ENCODE measurements around the gene FN1.

Gene FN1

DNA sequence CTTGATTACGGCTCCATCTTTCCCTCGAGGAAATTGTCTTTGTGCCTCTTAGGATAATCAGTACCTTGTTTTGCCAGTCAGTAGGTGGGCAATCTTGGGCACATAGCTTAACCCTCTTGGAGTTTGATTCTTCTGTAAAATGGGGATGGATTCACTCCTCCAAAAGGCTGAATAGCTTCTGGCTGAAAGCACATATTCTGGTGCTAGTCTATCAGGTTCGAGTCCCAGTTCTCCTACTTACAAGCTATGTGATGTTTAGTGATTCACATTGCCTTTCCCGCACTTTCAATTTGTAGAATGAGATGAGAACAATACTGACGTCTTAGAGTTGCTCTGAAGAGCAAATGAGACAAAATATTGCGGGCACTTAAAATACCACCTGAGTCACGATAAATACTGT lies 80.1 kb downstream of the FN1 start:
- no peak overlapping the region for H3K27ac ChIP-seq (ENCODE audit: extremely low read depth, low read depth, low read length)
- H3K4me1 ChIP-seq (ENCODE audit: control insufficient read depth, insufficient read depth, low read length) = no peaks in the 10 kb centered on the region
- ChIA-PET CTCF (no interaction called here), POLR2A (no interaction called here)
- TF ChIP-seq ZNF571 (tag by site-specific recombination; IDR thresholded peaks at IDR 0.05) (no peak), GLIS2 (tag by site-specific recombination; IDR thresholded peaks at IDR 0.05) (no peak), ZNF837 (tag by site-specific recombination; IDR thresholded peaks at IDR 0.05) (no peak), ZNF211 (tag by site-specific recombination; IDR thresholded peaks at IDR 0.05; ENCODE audit: low read depth) (no peak), ZNF549 (tag by site-specific recombination; IDR thresholded peaks at IDR 0.05) (no peak), ZNF24 (tag by site-specific recombination; IDR thresholded peaks at IDR 0.05) (no peak), ZNF362 (tag by site-specific recombination; IDR thresholded peaks at IDR 0.05) (no peak), ZNF112 (tag by site-specific recombination; IDR thresholded peaks at IDR 0.05) (no peak), ZFP37 (tag by site-specific recombination; IDR thresholded peaks at IDR 0.05) (no peak), ZNF555 (tag by site-specific recombination; conservative IDR thresholded peaks at IDR 0.05) (no peak), ZNF133 (tag by site-specific recombination; IDR thresholded peaks at IDR 0.05) (no peak), SETDB1 (IDR thresholded peaks at IDR 0.05; ENCODE audit: insufficient read length, low read length) (no peak), ZNF610 (tag by site-specific recombination; IDR thresholded peaks at IDR 0.05; ENCODE audit: borderline replicate concordance) (no peak), ZNF416 (tag by site-specific recombination; IDR thresholded peaks at IDR 0.05) (no peak)
- no peak overlapping the region for H3K4me3 ChIP-seq (ENCODE audit: low read depth, low read length)
- peaks cover 15 to 41% of the 10 kb centered on the region in 2 experiments for H3K36me3 ChIP-seq (ENCODE audit: control insufficient read depth in 2 of 2, insufficient read depth in 1 of 2, low read length in 2 of 2)
- H3K9me3 ChIP-seq (ENCODE audit: control insufficient read depth, insufficient read depth, low read depth, low read length) = no peaks in the 10 kb centered on the region

DNA sequence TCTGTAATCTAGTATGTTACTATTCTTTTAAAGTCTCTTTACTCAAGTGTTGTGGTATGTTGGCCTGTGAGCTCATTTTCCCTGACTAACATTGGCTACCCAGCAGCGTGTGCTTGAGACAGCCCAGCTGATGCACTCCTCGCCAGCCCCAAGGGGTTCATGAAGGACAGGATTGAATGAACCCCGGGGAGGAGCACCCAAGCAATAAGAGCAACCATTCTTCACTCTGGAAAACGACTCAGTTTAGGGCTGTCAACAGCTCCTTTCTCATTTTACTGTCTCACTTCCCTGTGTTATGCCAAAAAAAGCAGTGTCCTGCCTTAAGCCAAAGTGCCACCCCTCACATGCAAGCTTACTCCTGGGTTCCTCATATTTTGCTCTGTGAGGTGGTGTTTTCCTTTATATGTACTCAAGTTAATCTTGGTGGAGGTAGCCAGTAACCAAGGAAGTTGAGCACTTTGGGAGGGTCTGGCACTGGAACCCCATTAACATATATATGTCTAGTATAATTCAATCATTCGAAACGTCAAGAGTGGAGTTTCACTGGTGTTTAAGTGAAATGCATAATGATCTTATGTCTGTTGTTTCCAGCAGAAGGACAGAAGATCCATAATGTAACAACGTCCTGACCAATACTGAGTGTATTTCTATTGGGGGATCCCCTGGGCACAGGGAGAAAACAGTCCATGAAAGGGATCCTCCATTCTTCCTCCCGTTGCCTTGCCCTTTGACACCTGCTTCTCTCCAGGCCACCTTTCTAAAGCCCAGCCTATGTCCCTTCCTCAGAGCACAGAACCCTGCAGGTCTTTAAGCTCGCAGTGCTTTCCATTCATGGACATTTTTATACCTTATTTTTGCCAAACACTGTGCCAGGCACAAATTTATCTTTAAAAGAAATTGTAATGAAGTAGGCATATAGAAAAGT lies 80.8 kb downstream of the FN1 start:
- H3K4me1 ChIP-seq (ENCODE audit: control insufficient read depth, insufficient read depth, low read length) = no peaks in the 10 kb centered on the region
- peaks cover 9 to 41% of the 10 kb centered on the region in 2 experiments; a peak in 2 of 3 replicates for H3K36me3 ChIP-seq (ENCODE audit: control insufficient read depth in 2 of 2, insufficient read depth in 1 of 2, low read length in 2 of 2)
- ChIA-PET CTCF (interaction anchor here (0.6 kb wide), 1 partner anchor 18 kb away, joined by 3 read pairs; no protein-coding TSS in a partner anchor), POLR2A (no interaction called here)
- H3K27ac ChIP-seq (ENCODE audit: extremely low read depth, low read depth, low read length) = no peak overlapping the region
- TF ChIP-seq ZNF174 (tag by site-specific recombination; IDR thresholded peaks at IDR 0.05) (no peak), ZNF248 (tag by site-specific recombination; IDR thresholded peaks at IDR 0.05) (no peak), WT1 (tag by site-specific recombination; IDR thresholded peaks at IDR 0.05) (no peak), ZNF660 (tag by site-specific recombination; IDR thresholded peaks at IDR 0.05) (no peak), ZNF555 (tag by site-specific recombination; conservative IDR thresholded peaks at IDR 0.05) (no peak)
- H3K9me3 ChIP-seq (ENCODE audit: control insufficient read depth, insufficient read depth, low read depth, low read length) = no peaks in the 10 kb centered on the region
- no peak overlapping the region for H3K4me3 ChIP-seq (ENCODE audit: low read depth, low read length)

DNA sequence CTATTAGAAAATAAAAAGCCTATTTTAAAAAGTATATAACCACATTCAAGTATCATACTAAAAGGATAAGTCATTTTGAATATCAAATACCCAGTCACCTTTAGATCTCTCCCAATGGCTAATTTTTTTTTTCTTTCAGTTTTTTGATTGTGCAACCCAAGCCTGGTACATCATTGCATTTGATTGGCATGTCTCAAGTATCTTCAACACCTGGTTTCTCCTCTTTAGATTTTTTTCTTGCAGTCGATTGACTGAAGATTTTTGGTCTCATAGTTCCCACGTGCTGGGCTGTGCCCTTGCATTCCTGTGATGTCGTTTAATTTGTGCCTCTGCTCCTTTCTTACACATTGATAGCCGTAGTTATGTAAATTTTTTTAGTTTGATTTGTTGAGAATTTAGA lies 83.3 kb downstream of the FN1 start:
- no peak overlapping the region for H3K27ac ChIP-seq (ENCODE audit: extremely low read depth, low read depth, low read length)
- H3K4me3 ChIP-seq (ENCODE audit: low read depth, low read length) = no peak overlapping the region
- ChIA-PET CTCF (no interaction called here), POLR2A (no interaction called here)
- peaks cover 16 to 54% of the 10 kb centered on the region in 2 experiments for H3K36me3 ChIP-seq (ENCODE audit: control insufficient read depth in 2 of 2, insufficient read depth in 1 of 2, low read length in 2 of 2)
- no peaks in the 10 kb centered on the region for H3K9me3 ChIP-seq (ENCODE audit: control insufficient read depth, insufficient read depth, low read depth, low read length)
- no peaks in the 10 kb centered on the region for H3K4me1 ChIP-seq (ENCODE audit: control insufficient read depth, insufficient read depth, low read length)
- TF ChIP-seq ZNF76 (tag by site-specific recombination; IDR thresholded peaks at IDR 0.05; ENCODE audit: borderline replicate concordance, low read depth) (no peak), ZNF248 (tag by site-specific recombination; IDR thresholded peaks at IDR 0.05) (no peak), ZNF529 (tag by site-specific recombination; IDR thresholded peaks at IDR 0.05; ENCODE audit: insufficient replicate concordance) (no peak), MYNN (tag by site-specific recombination; IDR thresholded peaks at IDR 0.05; ENCODE audit: borderline replicate concordance) (no peak), WT1 (tag by site-specific recombination; IDR thresholded peaks at IDR 0.05) (no peak), ZNF19 (tag by site-specific recombination; IDR thresholded peaks at IDR 0.05; ENCODE audit: low read depth) (no peak), ZNF768 (tag by site-specific recombination; IDR thresholded peaks at IDR 0.05) (no peak), OVOL3 (tag by site-specific recombination; IDR thresholded peaks at IDR 0.05) (no peak), KLF8 (tag by site-specific recombination; IDR thresholded peaks at IDR 0.05) (no peak), ZNF221 (tag by site-specific recombination; IDR thresholded peaks at IDR 0.05; ENCODE audit: borderline replicate concordance) (no peak), KLF9 (tag by site-specific recombination; IDR thresholded peaks at IDR 0.05; ENCODE audit: low read depth) (no peak), ZNF214 (tag by site-specific recombination; IDR thresholded peaks at IDR 0.05; ENCODE audit: borderline replicate concordance) (no peak), ZBTB10 (tag by site-specific recombination; IDR thresholded peaks at IDR 0.05) (no peak)
